SK-MEL-5 (cell line): Measurements from ENCODE around the gene SBF2. TPM values are rescaled to one million over a fixed set of nuclear protein-coding genes. Genes with fewer than 3 reads are reported as not detected.
"Not testable (repeated sequence)": the region's sequence is repeated elsewhere in the genome, so short reads cannot be mapped to it uniquely, and the experiment has no call there.

Experiments used
- DNase-seq: peaks from one replicate; pipeline ENCODE4 v3.0.0-alpha.2; 2016; ENCODE audit warnings: low read depth, low spot score
- in situ Hi-C: cut with HindIII; loops from 2 replicates; pipeline ENCODE4 v1.10.0; 2016; ENCODE audit warnings: low sequenced_read_pairs, high pct_unique_total_duplicates, low pct_unique_long_range_greater_than_20kb
- total RNA-seq: library from RNA; depleted of rRNA; stranded (reverse); fragments of >200 nt; shearing (Covaris generic); gene quantifications from 2 replicates; pipeline ENCODE4 v1.2.3, GENCODE V29; 2014

Gene SBF2
- total RNA-seq, 1 experiment from 2014 or later: 29.6 TPM

GRCh38 chr11:10155793-10156490 is 138.1 kb downstream of the SBF2 start:
- in situ Hi-C loops: no loop called here

GRCh38 chr11:10150800-10151199 is 143.2 kb downstream of the SBF2 start:
- no peak for DNase-seq
- in situ Hi-C loops: no loop called here

More at GRCh38 chr11:10155793-10156490, 138.1 kb downstream of the SBF2 start:
- DNase-seq: no peak

- no peak for DNase-seq
- in situ Hi-C loops: no loop called here
These were observed 144.5 kb downstream of the SBF2 start for GRCh38 chr11:10149553-10149952.

- DNase-seq: no peak
- in situ Hi-C loops: no loop called here
These were observed 146.8 kb downstream of the SBF2 start for GRCh38 chr11:10147195-10147594.

- in situ Hi-C loops: no loop called here
- DNase-seq: no peak
These were observed 149.1 kb downstream of the SBF2 start for GRCh38 chr11:10144954-10145353.

GRCh38 chr11:10139656-10140055 is 154.4 kb downstream of the SBF2 start:
- DNase-seq: no peak
- in situ Hi-C loops: no loop called here

GRCh38 chr11:10139143-10139542 is 154.9 kb downstream of the SBF2 start:
- in situ Hi-C loops: no loop called here

GRCh38 chr11:10134975-10135481 is 159.0 kb downstream of the SBF2 start:
- DNase-seq: no peak
- in situ Hi-C loops: no loop called here

More at GRCh38 chr11:10139143-10139542, 154.9 kb downstream of the SBF2 start:
- DNase-seq: no peak

GRCh38 chr11:10134226-10134625 is 159.8 kb downstream of the SBF2 start:
- in situ Hi-C loops, DNase-seq: not testable (repeated sequence)

- DNase-seq, in situ Hi-C loops: not testable (repeated sequence)
These were observed 160.8 kb downstream of the SBF2 start for GRCh38 chr11:10133251-10133650.

GRCh38 chr11:10130875-10131274 is 163.1 kb downstream of the SBF2 start:
- no peak for DNase-seq
- in situ Hi-C loops: no loop called here

- DNase-seq, in situ Hi-C loops: not testable (repeated sequence)
These were observed 164.8 kb downstream of the SBF2 start for GRCh38 chr11:10129184-10129583.

GRCh38 chr11:10125522-10126133 is 168.4 kb downstream of the SBF2 start:
- in situ Hi-C loops: no loop called here

GRCh38 chr11:10122326-10123197 is 171.5 kb downstream of the SBF2 start:
- no peak for DNase-seq
- in situ Hi-C loops: no loop called here

More at GRCh38 chr11:10125522-10126133, 168.4 kb downstream of the SBF2 start:
- no peak for DNase-seq

GRCh38 chr11:10118865-10119264 is 175.2 kb downstream of the SBF2 start:
- in situ Hi-C loops: no loop called here
- no peak for DNase-seq

- no peak for DNase-seq
These were observed 176.2 kb downstream of the SBF2 start for GRCh38 chr11:10117709-10118351.

GRCh38 chr11:10116588-10116987 is 177.4 kb downstream of the SBF2 start:
- in situ Hi-C loops: no loop called here
- DNase-seq: no peak

More at GRCh38 chr11:10117709-10118351, 176.2 kb downstream of the SBF2 start:
- in situ Hi-C loops: no loop called here
